ENCODE measurements around the gene S100P.

DNA sequence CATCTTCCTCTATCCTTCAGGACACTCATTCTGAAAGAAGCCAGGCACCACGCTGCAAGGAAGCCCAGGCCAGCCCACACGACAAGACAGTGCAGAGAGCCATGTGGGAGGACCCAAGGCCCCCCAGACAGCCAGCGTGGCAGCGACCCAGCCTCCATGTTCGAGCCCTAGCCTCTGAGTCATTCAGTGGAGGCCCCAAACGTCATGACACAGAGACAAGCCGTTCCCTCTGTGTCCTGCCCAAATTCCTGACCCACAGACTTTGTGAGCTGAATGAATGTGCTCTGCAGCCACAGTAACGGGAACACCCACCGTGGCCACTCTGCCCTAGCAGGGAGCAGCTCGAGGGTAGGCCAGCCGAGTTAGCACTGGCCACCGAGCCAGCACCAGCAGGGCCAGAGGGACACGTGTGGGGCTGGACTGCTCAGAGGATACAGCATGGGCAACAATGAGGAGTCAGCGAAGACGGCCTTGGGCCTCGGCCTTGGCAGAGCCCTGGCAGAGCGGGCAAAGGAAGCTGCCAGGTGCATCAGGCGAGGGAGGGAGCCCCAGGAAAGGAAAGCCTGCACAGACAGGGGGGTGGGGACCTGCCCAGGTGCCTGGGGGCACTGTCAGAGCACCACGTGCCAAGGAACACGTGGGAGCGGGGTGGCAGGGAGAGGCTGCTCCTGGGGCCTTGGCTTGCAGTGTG, 30.9 kb downstream of the S100P start:
- TF ChIP-seq CTCF (IDR thresholded peaks at IDR 0.05) (no peak), POLR2AphosphoS5 (IDR thresholded peaks at IDR 0.05) (no peak), POLR2A (IDR thresholded peaks at IDR 0.05) (no peak), EP300 (IDR thresholded peaks at IDR 0.05; ENCODE audit: low read depth) (no peak)

All from transverse colon (tissue), 4 donors.